H9 (cell line): ENCODE results near the gene DMAC2L. TPM values are rescaled to one million over a fixed set of nuclear protein-coding genes. Genes with fewer than 3 reads are reported as not detected.

Source experiments
- DNase-seq: peaks from one replicate; pipeline ENCODE4 v3.0.0-alpha.2; 2017
- H2AFZ ChIP-seq: one replicate; pipeline ENCODE4 v1.6.1; 2013; ENCODE audit warnings: mild to moderate bottlenecking, low read length, control low read depth, moderate library complexity
- H2AK5ac ChIP-seq: 2 replicates; pipeline ENCODE4 v1.6.1; 2013; ENCODE audit warnings: low read length, control low read depth, mixed read lengths; ENCODE audit not compliant: insufficient read length
- H2BK120ac ChIP-seq: one replicate; pipeline ENCODE4 v1.6.1; 2013; ENCODE audit warnings: low read depth, mild to moderate bottlenecking, low read length, control low read depth, inconsistent platforms; ENCODE audit not compliant: poor library complexity, severe bottlenecking
- H2BK12ac ChIP-seq: 2 replicates; pipeline ENCODE4 v1.6.1; 2013; ENCODE audit warnings: low read length, control low read depth, mixed read lengths, low read depth; ENCODE audit not compliant: insufficient read length
- H2BK15ac ChIP-seq: 2 replicates; pipeline ENCODE4 v1.6.1; 2013; ENCODE audit warnings: low read depth, low read length, control low read depth
- H2BK20ac ChIP-seq: one replicate; pipeline ENCODE4 v1.6.1; 2013; ENCODE audit warnings: low read depth, mild to moderate bottlenecking, low read length, control low read depth, inconsistent platforms; ENCODE audit not compliant: poor library complexity, severe bottlenecking
- H2BK5ac ChIP-seq: 2 replicates; pipeline ENCODE4 v1.6.1; 2013; ENCODE audit warnings: low read length, control low read depth, mixed read lengths; ENCODE audit not compliant: insufficient read length
- H3K14ac ChIP-seq: 2 replicates; pipeline ENCODE4 v1.6.1; 2013; ENCODE audit warnings: low read length, control low read depth; ENCODE audit not compliant: insufficient read depth
- H3K18ac ChIP-seq: 2 replicates; pipeline ENCODE4 v1.6.1; 2013; ENCODE audit warnings: low read depth, mild to moderate bottlenecking, mixed read lengths, low read length, control low read depth; ENCODE audit not compliant: insufficient read length
- H3K23ac ChIP-seq: 2 replicates; pipeline ENCODE4 v1.6.1; 2013; ENCODE audit warnings: low read length, control low read depth, mixed read lengths, low read depth; ENCODE audit not compliant: insufficient read length
- H3K23me2 ChIP-seq: 2 replicates; pipeline ENCODE4 v1.6.1; 2013; ENCODE audit warnings: low read depth, mild to moderate bottlenecking, mixed read lengths, low read length, control low read depth; ENCODE audit not compliant: insufficient read length, poor library complexity, severe bottlenecking
- H3K27ac ChIP-seq: 2 replicates; pipeline ENCODE4 v1.5.1; 2013; ENCODE audit warnings: low read length, control low read depth, mixed read lengths, low read depth; ENCODE audit not compliant: insufficient read length
- H3K27me3 ChIP-seq: 2 replicates; pipeline ENCODE4 v1.6.1; 2013; ENCODE audit warnings: low read length, control low read depth, inconsistent platforms; ENCODE audit not compliant: insufficient read depth
- H3K4ac ChIP-seq: 2 replicates; pipeline ENCODE4 v1.6.1; 2013; ENCODE audit warnings: low read depth, mild to moderate bottlenecking, control low read depth, inconsistent platforms, low read length, moderate library complexity
- H3K4me1 ChIP-seq: 2 replicates; pipeline ENCODE4 v1.6.1; 2013; ENCODE audit warnings: low read length, control low read depth, inconsistent platforms; ENCODE audit not compliant: insufficient read depth
- H3K4me2 ChIP-seq: 2 replicates; pipeline ENCODE4 v1.6.1; 2013; ENCODE audit warnings: low read length, control low read depth, mixed read lengths; ENCODE audit not compliant: insufficient read length, insufficient read depth
- H3K56ac ChIP-seq: 2 replicates; pipeline ENCODE4 v1.6.1; 2013; ENCODE audit warnings: low read depth, mild to moderate bottlenecking, mixed read lengths, low read length, control low read depth; ENCODE audit not compliant: insufficient read length
- H3K79me1 ChIP-seq: 2 replicates; pipeline ENCODE4 v1.6.1; 2013; ENCODE audit warnings: low read depth, mild to moderate bottlenecking, moderate library complexity, low read length, control low read depth, inconsistent platforms; ENCODE audit not compliant: insufficient read depth, poor library complexity, severe bottlenecking
- H3K79me2 ChIP-seq: 2 replicates; pipeline ENCODE4 v1.6.1; 2013; ENCODE audit warnings: low read length, control low read depth, inconsistent platforms; ENCODE audit not compliant: insufficient read depth
- H3K9ac ChIP-seq: 2 replicates; pipeline ENCODE4 v1.6.1; 2013; ENCODE audit warnings: low read length, control low read depth, mixed read lengths; ENCODE audit not compliant: insufficient read length; ENCODE audit errors: extremely low read depth
- H3K9me3 ChIP-seq: one replicate; pipeline ENCODE4 v1.6.1; 2013; ENCODE audit warnings: low read depth, low read length, inconsistent platforms; ENCODE audit not compliant: control insufficient read depth
- H3T11ph ChIP-seq: one replicate; pipeline ENCODE4 v1.6.1; 2013; ENCODE audit warnings: mild to moderate bottlenecking, low read length, control low read depth, inconsistent platforms
- H4K20me1 ChIP-seq: one replicate; pipeline ENCODE4 v1.6.1; 2013; ENCODE audit not compliant: control insufficient read depth, insufficient read length, insufficient read depth
- H4K5ac ChIP-seq: 2 replicates; pipeline ENCODE4 v1.6.1; 2013; ENCODE audit warnings: low read depth, mild to moderate bottlenecking, mixed read lengths, low read length, control low read depth; ENCODE audit not compliant: insufficient read length
- H4K8ac ChIP-seq: replicated peaks from 2 replicates; pipeline ENCODE4 v1.6.1; 2013; ENCODE audit warnings: low read length, control low read depth, mixed read lengths, low read depth; ENCODE audit not compliant: insufficient read length
- H4K91ac ChIP-seq: 2 replicates; pipeline ENCODE4 v1.6.1; 2013; ENCODE audit warnings: low read depth, mild to moderate bottlenecking, moderate library complexity, mixed read lengths, low read length, control low read depth; ENCODE audit not compliant: insufficient read length
- H3K27ac Mint-ChIP-seq, 3 experiments: 2 replicates in 2 of 3; 3 replicates in 1 of 3; pipeline ENCODE4 v1.8.0; 2020 to 2021; ENCODE audit warnings: mixed read lengths in 3 of 3, mild to moderate bottlenecking in 1 of 3, moderate library complexity in 1 of 3
- H3K27me3 Mint-ChIP-seq: 2 replicates; pipeline ENCODE4 v1.8.0; 2021; ENCODE audit warnings: low read depth, mild to moderate bottlenecking, moderate library complexity, mixed read lengths
- H3K36me3 Mint-ChIP-seq, 3 experiments: 2 replicates in 2 of 3; 3 replicates in 1 of 3; pipeline ENCODE4 v1.8.0; 2020 to 2021; ENCODE audit warnings: low read depth in 3 of 3, mixed read lengths in 3 of 3; ENCODE audit not compliant: insufficient read depth in 1 of 3
- H3K4me1 Mint-ChIP-seq, 2 experiments: 2 replicates each; pipeline ENCODE4 v1.8.0; 2020; ENCODE audit warnings: mixed read lengths in 2 of 2
- H3K4me3 Mint-ChIP-seq, 2 experiments: 2 replicates in 1 of 2; 3 replicates in 1 of 2; pipeline ENCODE4 v1.8.0; 2020 to 2021; ENCODE audit warnings: mild to moderate bottlenecking in 2 of 2, mixed read lengths in 2 of 2, moderate library complexity in 1 of 2
- H3K9me3 Mint-ChIP-seq, 2 experiments: 2 replicates in 1 of 2; 3 replicates in 1 of 2; pipeline ENCODE4 v1.8.0; 2020; ENCODE audit warnings: mild to moderate bottlenecking in 2 of 2, mixed read lengths in 2 of 2, moderate library complexity in 1 of 2
- CTCF ChIP-seq: fragments of 200-600 bp; sonication (generic); conservative IDR thresholded peaks from 3 replicates; pipeline ENCODE4 v1.8.0; 2021; ENCODE audit warnings: antibody characterized with exemption, mild to moderate bottlenecking
- WGBS: extraction: QIAGEN DNeasy Blood & Tissue Kit; methylation state at CpG from one replicate; pipeline ENCODE4 v1.1.7; 2013; ENCODE audit warnings: missing lambda C conversion rate, low lambda C conversion rate, mixed read lengths; ENCODE audit not compliant: insufficient read length; ENCODE audit errors: extremely low coverage; 5-methylcytosine and 5-hydroxymethylcytosine counted together
- total RNA-seq: library from RNA; stranded (reverse); gene quantifications from 2 replicates; pipeline ENCODE4 v1.2.1, GENCODE V29; 2021

The DMAC2L gene
- total RNA-seq, 1 experiment from 2014 or later, result 22.4 TPM

- Histone ChIP-seq H2BK5ac (no peak overlapping the region), H3K23me2 (no peaks in the 10 kb centered on the region), H3K9me3 (no peaks in the 10 kb centered on the region), H2BK12ac (no peak overlapping the region), H3K23ac (no peak overlapping the region), H2BK120ac (no peak overlapping the region), H2BK20ac (no peak overlapping the region), H3K4me1 (peaks cover 7% of the 10 kb centered on the region; the same call in 1 of the 2 replicates), H2BK15ac (no peak overlapping the region), H4K91ac (no peak overlapping the region), H3K27me3 (no peaks in the 10 kb centered on the region), H3K27ac (no peak overlapping the region), H3K79me1 (no peaks in the 10 kb centered on the region), H3K79me2 (no peaks in the 10 kb centered on the region), H3T11ph (no peak overlapping the region), H3K18ac (no peak overlapping the region), H3K9ac (no peak overlapping the region), H3K14ac (no peak overlapping the region), H4K8ac (no peak overlapping the region), H4K5ac (no peak overlapping the region), H4K20me1 (no peaks in the 10 kb centered on the region), H2AFZ (no peak overlapping the region), H3K4me2 (no peak overlapping the region), H2AK5ac (no peak overlapping the region), H3K4ac (no peak overlapping the region), H3K56ac (no peak overlapping the region)
- no peak overlapping the region for H3K4me3 Mint-ChIP-seq
- no peaks in the 10 kb centered on the region for H3K9me3 Mint-ChIP-seq
- no peak for DNase-seq
- H3K36me3 Mint-ChIP-seq, result no peaks in the 10 kb centered on the region
- WGBS, result no CpG with 5 or more reads among the region's 5 CpGs
- no peak for TF ChIP-seq CTCF
- peak overlapping the region in 1 of 3 experiments; percentile 57; a peak in 1 of 7 replicates for H3K27ac Mint-ChIP-seq
- H3K27me3 Mint-ChIP-seq, result no peaks in the 10 kb centered on the region; the same call in 1 of the 2 replicates
- H3K4me1 Mint-ChIP-seq, result peaks cover 19 to 30% of the 10 kb centered on the region in 2 experiments
Observed at GRCh38 chr14:50340045-50340444, 27.9 kb downstream of the DMAC2L start.
